ENCODE data around the gene C19orf12.

C19orf12 gene

DNA sequence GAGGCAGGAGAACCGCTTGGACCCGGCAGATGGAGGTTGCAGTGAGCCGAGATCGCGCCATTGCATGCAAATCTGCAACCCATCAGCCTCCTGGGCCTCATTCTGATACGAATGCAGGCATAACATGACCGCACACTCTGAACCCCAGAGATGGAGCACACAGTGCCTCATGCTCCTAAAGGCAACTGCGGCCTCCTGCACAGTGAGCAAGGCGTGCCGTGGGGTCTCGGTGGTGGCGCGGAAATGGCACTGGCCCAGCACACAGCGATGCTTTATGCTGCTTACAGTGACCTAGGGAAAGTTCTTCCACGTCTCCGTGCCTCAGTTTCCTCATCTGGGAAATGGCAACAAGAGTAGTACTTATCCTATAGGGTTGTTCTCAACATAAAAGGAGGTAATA is 2.0 kb upstream of the C19orf12 start:
- Histone ChIP-seq H3K14ac (ENCODE audit: low read length) (no peak overlapping the region), H3K18ac (ENCODE audit: low read length) (no peak overlapping the region), H4K8ac (ENCODE audit: low read depth, low read length) (no peak overlapping the region), H3K4me3 (ENCODE audit: low read length in 2 of 2) (no peak overlapping the region), H2BK15ac (ENCODE audit: low read length) (no peak overlapping the region), H2AFZ (ENCODE audit: low read length) (no peak overlapping the region), H2BK12ac (ENCODE audit: low read length) (no peak overlapping the region), H3K9me3 (replicated peaks in 1 of 2; ENCODE audit: control insufficient read depth in 2 of 2, insufficient read depth in 1 of 2, low read depth in 1 of 2, low read length in 2 of 2) (no peaks in the 10 kb centered on the region), H2BK120ac (ENCODE audit: low read depth, low read length) (no peak overlapping the region), H2BK5ac (ENCODE audit: low read length) (no peak overlapping the region), H3K4me2 (ENCODE audit: insufficient read depth, low read length, poor library complexity, severe bottlenecking) (no peak overlapping the region), H3K79me1 (ENCODE audit: low read depth, low read length) (peaks cover 10% of the 10 kb centered on the region), H3K27ac (replicated peaks; ENCODE audit: low read length) (no peak overlapping the region), H3K36me3 (replicated peaks in 1 of 2; ENCODE audit: control insufficient read depth in 2 of 2, insufficient read depth in 2 of 2, low read length in 2 of 2) (peaks cover 2 to 6% of the 10 kb centered on the region in 2 donors), H3K27me3 (ENCODE audit: control insufficient read depth in 3 of 3, insufficient read depth in 3 of 3, low read depth in 1 of 3, low read length in 3 of 3) (peaks cover 0 to 3% (median 0%) of the 10 kb centered on the region in 3 experiments), H3K4me1 (ENCODE audit: control insufficient read depth in 2 of 2, insufficient read depth in 1 of 2, low read depth in 1 of 2, low read length in 2 of 2) (peaks cover 5 to 6% of the 10 kb centered on the region in 2 donors), H2AK5ac (ENCODE audit: low read depth, low read length) (no peak overlapping the region), H3K9ac (ENCODE audit: low read depth, low read length, poor library complexity) (no peak overlapping the region), H3K4ac (ENCODE audit: low read length) (no peak overlapping the region), H4K91ac (ENCODE audit: low read depth, low read length, poor library complexity) (no peak overlapping the region), H3K23ac (ENCODE audit: low read depth, low read length, poor library complexity) (no peak overlapping the region)
- DNase-seq (ENCODE audit: low spot score) = no peak
- no CpG with 5 or more reads among the region's 16 CpGs for WGBS, 2 donors (ENCODE audit: extremely low coverage in 2 of 2, insufficient read length in 2 of 2, insufficient replicate concordance in 1 of 2)

DNA sequence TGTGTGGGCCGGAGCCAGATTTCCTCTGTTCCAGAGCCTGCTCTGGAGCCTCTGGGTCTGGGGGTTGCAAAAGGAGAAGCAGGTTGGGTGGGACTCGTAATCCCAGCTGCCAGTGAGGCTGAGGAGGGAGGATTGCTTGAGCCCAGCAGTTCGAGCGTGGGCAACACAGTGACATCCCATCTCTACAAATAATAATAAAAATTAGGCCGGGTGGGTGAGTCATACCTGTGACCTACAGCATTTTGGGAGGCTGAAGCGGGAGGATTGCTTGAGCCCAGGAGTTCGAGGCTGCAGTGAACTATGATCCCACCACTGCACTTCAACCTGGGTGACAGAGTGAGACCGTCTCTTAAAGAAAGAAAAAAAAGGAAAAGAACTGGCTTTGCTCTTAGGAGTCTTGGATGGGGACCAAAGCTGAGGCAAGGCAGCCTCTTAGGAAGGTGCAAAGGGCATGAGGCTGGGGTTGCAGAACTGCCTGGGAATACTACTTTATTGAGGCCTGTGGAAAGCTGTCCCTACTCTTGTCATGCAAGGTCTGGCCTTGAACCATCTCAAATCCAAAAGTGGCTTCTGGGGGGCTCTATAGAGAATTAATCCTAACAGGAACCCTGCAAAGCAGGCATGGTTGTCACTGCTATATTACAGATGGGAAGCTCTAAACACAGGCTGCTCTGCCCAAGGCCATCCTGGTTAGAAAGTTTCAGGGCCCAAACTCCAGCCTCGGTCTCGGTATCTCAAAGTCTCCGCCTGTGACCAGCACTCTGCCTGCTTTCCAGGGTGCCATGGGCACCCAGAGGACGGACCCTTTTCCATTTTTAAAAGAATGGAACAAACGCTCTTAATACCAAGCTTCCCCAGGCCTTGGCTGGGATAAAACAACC is 880 bp upstream of the C19orf12 start:
- peaks cover 2 to 6% of the 10 kb centered on the region in 2 donors for H3K36me3 ChIP-seq (replicated peaks in 1 of 2; ENCODE audit: control insufficient read depth in 2 of 2, insufficient read depth in 2 of 2, low read length in 2 of 2)
- H3K18ac ChIP-seq (ENCODE audit: low read length) = peak overlapping the region; percentile 96
- DNase-seq (ENCODE audit: low spot score) = no peak
- no peaks in the 10 kb centered on the region for H3K27me3 ChIP-seq (ENCODE audit: control insufficient read depth in 3 of 3, insufficient read depth in 3 of 3, low read depth in 1 of 3, low read length in 3 of 3)
- peak overlapping the region; percentile 81 for H3K4me2 ChIP-seq (ENCODE audit: insufficient read depth, low read length, poor library complexity, severe bottlenecking)
- no peak overlapping the region for H2BK5ac ChIP-seq (ENCODE audit: low read length)
- H3K9ac ChIP-seq (ENCODE audit: low read depth, low read length, poor library complexity) = peak overlapping the region; percentile 95
- H2BK15ac ChIP-seq (ENCODE audit: low read length) = no peak overlapping the region
- peak overlapping the region; percentile 63 to 96 for H3K4me3 ChIP-seq (ENCODE audit: low read length in 2 of 2)
- peak overlapping the region; percentile 44 for H2BK120ac ChIP-seq (ENCODE audit: low read depth, low read length)
- no peaks in the 10 kb centered on the region for H3K9me3 ChIP-seq (replicated peaks in 1 of 2; ENCODE audit: control insufficient read depth in 2 of 2, insufficient read depth in 1 of 2, low read depth in 1 of 2, low read length in 2 of 2)
- no CpG with 5 or more reads among the region's 13 CpGs for WGBS, 2 donors (ENCODE audit: extremely low coverage in 2 of 2, insufficient read length in 2 of 2, insufficient replicate concordance in 1 of 2)
- no peak overlapping the region for H3K14ac ChIP-seq (ENCODE audit: low read length)
- H4K8ac ChIP-seq (ENCODE audit: low read depth, low read length) = peak overlapping the region; percentile 96
- peak overlapping the region; percentile 95 for H3K23ac ChIP-seq (ENCODE audit: low read depth, low read length, poor library complexity)
- H4K91ac ChIP-seq (ENCODE audit: low read depth, low read length, poor library complexity) = no peak overlapping the region
- peak overlapping the region; percentile 91 for H2AFZ ChIP-seq (ENCODE audit: low read length)
- H3K79me1 ChIP-seq (ENCODE audit: low read depth, low read length) = peaks cover 10% of the 10 kb centered on the region
- H2AK5ac ChIP-seq (ENCODE audit: low read depth, low read length) = peak overlapping the region; percentile 95
- peak overlapping the region; percentile 58 for H2BK12ac ChIP-seq (ENCODE audit: low read length)
- no peak overlapping the region for H3K27ac ChIP-seq (replicated peaks; ENCODE audit: low read length)
- peaks cover 5 to 6% of the 10 kb centered on the region in 2 donors for H3K4me1 ChIP-seq (ENCODE audit: control insufficient read depth in 2 of 2, insufficient read depth in 1 of 2, low read depth in 1 of 2, low read length in 2 of 2)
- H3K4ac ChIP-seq (ENCODE audit: low read length) = no peak overlapping the region

DNA sequence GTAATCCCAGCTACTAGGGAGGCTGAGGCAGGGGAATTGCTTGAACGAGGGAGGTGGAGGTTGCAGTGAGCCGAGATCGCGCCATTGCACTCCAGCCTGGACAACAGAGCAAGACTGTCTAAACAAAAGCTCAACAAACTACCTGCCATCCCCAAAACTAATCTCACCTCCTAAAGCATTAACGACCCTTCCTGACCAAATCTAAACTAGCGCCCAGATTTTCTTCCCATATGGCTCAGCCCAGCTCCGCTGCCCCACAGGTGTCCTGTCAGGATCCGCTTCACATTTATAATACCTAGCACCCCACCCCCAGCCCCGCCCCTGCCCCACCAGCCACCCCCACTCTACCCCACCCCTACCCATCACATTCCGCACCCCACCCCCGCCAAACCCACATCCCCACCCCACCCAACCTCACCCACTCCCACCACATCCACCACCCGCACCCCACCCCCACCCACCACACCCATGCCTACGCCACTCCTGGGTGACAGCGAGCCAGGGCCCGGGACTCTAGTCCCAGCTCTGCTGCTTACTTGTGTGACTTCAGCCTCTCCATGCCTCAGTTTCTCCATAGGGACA is 599 bp downstream of the C19orf12 start:
- no peak overlapping the region for H4K91ac ChIP-seq (ENCODE audit: low read depth, low read length, poor library complexity)
- peaks cover 5 to 6% of the 10 kb centered on the region in 2 donors for H3K4me1 ChIP-seq (ENCODE audit: control insufficient read depth in 2 of 2, insufficient read depth in 1 of 2, low read depth in 1 of 2, low read length in 2 of 2)
- H2AK5ac ChIP-seq (ENCODE audit: low read depth, low read length) = no peak overlapping the region
- no peaks in the 10 kb centered on the region for H3K27me3 ChIP-seq (ENCODE audit: control insufficient read depth in 3 of 3, insufficient read depth in 3 of 3, low read depth in 1 of 3, low read length in 3 of 3)
- DNase-seq (ENCODE audit: low spot score) = no peak
- no peak overlapping the region for H2BK12ac ChIP-seq (ENCODE audit: low read length)
- H2BK120ac ChIP-seq (ENCODE audit: low read depth, low read length) = no peak overlapping the region
- peak overlapping the region; percentile 63 to 96 for H3K4me3 ChIP-seq (ENCODE audit: low read length in 2 of 2)
- peak overlapping the region; percentile 81 for H3K4me2 ChIP-seq (ENCODE audit: insufficient read depth, low read length, poor library complexity, severe bottlenecking)
- peak overlapping the region; percentile 84 for H3K9ac ChIP-seq (ENCODE audit: low read depth, low read length, poor library complexity)
- peak overlapping the region; percentile 84 for H3K14ac ChIP-seq (ENCODE audit: low read length)
- H2BK5ac ChIP-seq (ENCODE audit: low read length) = peak overlapping the region; percentile 87
- peak overlapping the region; percentile 94 for H3K18ac ChIP-seq (ENCODE audit: low read length)
- H3K9me3 ChIP-seq (replicated peaks in 1 of 2; ENCODE audit: control insufficient read depth in 2 of 2, insufficient read depth in 1 of 2, low read depth in 1 of 2, low read length in 2 of 2) = no peaks in the 10 kb centered on the region
- peaks cover 10% of the 10 kb centered on the region for H3K79me1 ChIP-seq (ENCODE audit: low read depth, low read length)
- no peak overlapping the region for H3K4ac ChIP-seq (ENCODE audit: low read length)
- no peak overlapping the region for H3K27ac ChIP-seq (replicated peaks; ENCODE audit: low read length)
- H2BK15ac ChIP-seq (ENCODE audit: low read length) = no peak overlapping the region
- H4K8ac ChIP-seq (ENCODE audit: low read depth, low read length) = no peak overlapping the region
- peak overlapping the region; percentile 95 for H3K23ac ChIP-seq (ENCODE audit: low read depth, low read length, poor library complexity)
- peaks cover 2 to 6% of the 10 kb centered on the region in 2 donors for H3K36me3 ChIP-seq (replicated peaks in 1 of 2; ENCODE audit: control insufficient read depth in 2 of 2, insufficient read depth in 2 of 2, low read length in 2 of 2)
- H2AFZ ChIP-seq (ENCODE audit: low read length) = peak overlapping the region; percentile 91
- no CpG with 5 or more reads among the region's 15 CpGs for WGBS, 2 donors (ENCODE audit: extremely low coverage in 2 of 2, insufficient read length in 2 of 2, insufficient replicate concordance in 1 of 2)

Measured in neuronal stem cell (in vitro differentiated cells).